Fibroblast of skin of back (primary cell): ENCODE results near the gene STK40.
A peak's percentile ranks its signal among the peaks of the same experiment; 100 is the strongest.

ENCODE experiments used
- DNase-seq: peaks from one replicate; pipeline ENCODE4 v3.0.0-alpha.2; 2013

The STK40 gene

DNA sequence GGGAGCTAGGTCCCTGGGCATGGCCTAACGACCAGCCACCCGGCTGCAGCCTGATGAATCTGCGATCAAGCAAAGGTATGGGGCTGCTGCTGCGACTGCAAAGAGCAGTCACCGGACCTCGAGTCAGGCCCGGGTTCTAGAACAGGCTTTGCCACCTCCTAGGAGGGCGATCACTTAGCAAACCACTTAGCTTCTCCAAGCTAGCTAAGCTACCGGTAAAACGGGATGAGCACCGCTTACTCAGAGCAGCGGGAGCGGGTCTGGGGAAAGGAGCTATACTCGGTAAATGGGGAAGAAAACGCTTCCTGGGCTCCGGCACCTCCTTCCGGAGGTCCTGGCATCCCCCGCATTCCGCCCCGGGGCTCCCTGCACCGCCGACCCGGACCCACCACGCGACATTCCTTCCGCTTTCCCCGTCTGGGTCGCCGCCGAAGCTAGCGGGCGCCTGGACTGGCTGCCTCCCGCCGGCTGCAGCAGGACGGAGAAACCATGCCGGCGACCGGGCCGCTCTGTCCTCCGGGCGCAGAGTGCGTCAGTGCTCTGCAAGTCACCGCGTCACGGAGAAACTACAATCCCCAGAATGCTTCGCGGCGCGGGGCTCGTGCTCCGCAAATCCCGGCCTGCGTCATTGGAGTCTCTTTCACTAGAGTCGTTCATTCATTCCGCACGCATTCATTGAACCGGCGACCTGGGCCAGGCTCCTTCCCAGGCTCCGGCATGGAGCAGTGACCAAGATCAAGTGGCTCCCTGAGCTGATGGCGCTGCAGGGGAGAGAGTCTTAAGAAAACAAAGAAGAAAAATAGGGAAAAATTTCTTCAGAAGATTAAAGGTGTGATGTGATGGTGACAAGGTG is 11.9 kb upstream of the STK40 start, which contains the start of gene LSM10:
Gene LSM10, minus strand, starts transcription at position 531 of the 853 bp plus-strand sequence. CDS start 3,779 bp downstream, outside the sequence.
- peak; percentile 95 for DNase-seq

DNA sequence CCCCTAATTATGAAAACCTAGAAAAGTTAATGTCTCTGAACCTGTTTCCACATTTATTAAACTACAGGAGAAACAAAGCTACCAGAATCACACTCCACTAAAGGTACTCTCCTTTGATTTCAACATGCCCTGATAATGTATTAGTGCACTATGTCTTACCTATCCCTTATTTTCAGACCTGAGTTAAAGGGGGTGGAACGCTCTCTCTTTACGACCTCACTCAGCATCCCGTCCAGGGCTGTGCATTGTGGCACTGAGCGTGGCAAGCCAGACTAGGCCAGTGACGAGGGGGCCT is 11.3 kb upstream of the STK40 start:
- no peak for DNase-seq

DNA sequence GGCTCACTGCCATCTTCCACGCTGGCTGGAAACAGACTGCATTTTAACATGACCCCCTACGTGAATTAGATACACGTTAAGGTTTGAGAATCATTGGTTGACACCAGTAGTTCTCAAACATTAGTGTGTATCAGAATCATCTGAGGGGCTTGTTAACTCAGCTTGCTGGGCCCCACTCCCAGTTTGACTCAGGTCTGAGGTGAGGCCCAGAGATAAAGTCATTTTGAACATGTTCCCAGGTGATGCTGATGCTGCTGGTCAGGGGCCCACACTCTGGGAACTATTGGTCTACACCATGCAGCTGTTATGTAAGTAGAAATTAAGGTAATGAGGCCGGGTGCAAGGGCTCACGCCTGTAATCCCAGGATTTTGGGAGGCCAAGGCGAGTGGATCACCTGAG is 10.6 kb upstream of the STK40 start:
- no peak for DNase-seq

DNA sequence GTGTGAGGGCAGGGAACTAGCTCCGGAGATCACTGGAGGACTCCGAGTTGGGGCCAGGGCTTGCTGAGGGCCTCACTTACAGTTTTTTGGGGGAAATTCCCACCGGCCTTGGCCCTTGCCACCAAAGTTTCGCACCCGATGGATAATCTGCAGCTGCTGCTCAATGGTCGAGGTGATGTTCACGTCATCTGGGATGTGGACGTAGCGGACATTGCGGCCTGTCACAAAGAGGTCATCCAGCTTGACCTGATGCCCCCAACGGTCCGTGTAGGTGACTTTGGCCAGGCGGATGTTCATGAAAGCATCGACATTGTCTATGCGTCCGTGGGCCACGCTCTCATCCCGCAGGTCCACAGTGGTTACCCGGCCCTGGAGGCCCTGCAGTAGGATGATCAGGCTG is 8.0 kb upstream of the STK40 start:
- no peak for DNase-seq

DNA sequence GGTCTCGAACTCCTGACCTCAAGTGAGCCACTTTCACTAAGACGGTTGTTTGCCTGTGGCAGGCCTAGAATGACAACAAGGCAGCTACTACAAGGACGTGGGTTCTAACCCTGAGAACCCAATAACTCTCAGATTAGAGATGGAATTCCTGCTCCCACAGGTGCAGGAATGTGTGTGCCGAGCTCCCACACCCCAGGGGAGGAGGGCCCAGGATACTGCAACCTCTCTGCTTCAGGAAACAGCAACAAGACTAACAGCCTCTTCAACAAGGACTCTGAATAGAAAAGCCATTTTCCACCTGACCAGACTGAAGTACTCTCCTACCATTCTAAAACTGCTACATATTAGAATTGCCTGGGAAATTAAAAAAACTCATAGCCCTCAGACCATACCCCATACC is 7.1 kb upstream of the STK40 start:
- DNase-seq = no peak

DNA sequence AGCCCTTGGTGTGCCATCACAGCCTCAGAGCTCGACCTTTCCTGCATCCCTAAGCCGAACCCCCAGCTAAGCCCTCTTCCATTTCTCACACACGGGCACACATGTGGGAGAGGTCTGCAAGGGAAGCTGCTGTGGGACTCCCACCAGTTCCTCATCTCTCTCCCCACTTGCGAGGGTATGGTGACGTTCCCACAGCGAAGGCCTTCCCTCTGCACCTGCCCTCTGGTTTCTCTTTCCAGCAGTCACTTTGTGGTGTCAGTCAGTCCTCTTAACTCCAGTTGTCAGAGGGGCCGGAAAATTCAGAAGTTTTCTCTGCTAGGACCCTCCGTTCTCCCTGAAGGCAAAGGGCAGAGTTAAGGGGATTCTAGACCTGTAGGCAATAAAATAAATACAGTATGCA is 5.5 kb upstream of the STK40 start:
- DNase-seq = no peak

DNA sequence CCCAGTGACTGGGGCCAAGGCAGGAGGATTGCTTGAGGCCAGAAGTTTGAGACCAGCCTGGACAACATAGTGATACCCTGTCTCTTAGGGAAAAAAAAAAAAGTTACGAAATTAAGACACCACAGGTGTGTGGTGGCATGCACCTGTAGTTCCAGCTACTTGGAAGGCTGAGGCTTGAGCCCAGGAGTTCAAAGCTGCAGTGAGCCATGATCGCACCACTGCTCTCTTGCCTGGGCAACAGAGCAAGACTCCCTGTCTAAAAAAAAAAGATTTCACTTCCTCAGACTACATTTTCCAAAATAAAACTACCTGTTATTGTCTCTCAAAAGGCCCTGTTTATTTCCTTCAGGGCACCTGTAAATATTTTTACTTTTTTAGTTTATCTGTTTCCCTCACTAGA is 4.7 kb upstream of the STK40 start:
- no peak for DNase-seq

DNA sequence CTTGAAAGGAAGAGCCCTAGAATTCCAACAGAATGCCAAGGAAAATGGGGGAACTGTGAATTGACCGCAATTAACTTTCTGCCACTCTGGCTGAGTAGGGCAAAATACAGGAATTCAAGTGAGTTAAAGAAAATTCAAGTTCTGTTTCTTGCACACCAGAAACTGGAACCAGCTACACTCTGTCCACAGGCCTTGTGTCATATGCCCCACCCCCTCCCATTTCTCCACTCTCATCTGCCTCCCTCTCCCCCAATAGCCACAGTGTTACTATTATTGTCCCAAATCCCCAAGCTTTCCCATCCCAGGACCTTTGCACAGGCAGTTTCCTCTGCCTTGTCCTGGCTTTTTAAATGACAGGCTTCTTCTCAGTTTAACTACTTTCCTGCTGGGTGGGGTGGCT is 4.3 kb upstream of the STK40 start:
- no peak for DNase-seq

DNA sequence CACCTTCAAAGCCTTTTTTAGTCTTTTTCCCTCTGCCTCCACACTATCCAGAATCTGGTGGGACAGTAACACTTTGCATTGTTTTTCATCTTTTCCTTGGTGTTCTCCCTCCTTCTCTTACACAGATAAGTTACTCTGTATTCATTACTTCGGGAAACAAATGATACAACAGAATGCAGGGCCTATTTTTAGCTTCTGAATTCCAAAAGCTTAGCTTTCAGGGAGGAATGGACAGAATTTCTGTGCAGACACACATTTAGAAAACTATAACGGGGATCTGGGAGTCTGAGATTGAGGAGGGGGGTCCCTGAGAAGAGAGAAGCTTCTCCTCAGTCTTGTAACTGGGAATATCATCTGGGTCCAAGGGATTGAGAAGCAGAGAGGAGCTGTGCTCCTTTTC is 3.5 kb upstream of the STK40 start:
- no peak for DNase-seq

DNA sequence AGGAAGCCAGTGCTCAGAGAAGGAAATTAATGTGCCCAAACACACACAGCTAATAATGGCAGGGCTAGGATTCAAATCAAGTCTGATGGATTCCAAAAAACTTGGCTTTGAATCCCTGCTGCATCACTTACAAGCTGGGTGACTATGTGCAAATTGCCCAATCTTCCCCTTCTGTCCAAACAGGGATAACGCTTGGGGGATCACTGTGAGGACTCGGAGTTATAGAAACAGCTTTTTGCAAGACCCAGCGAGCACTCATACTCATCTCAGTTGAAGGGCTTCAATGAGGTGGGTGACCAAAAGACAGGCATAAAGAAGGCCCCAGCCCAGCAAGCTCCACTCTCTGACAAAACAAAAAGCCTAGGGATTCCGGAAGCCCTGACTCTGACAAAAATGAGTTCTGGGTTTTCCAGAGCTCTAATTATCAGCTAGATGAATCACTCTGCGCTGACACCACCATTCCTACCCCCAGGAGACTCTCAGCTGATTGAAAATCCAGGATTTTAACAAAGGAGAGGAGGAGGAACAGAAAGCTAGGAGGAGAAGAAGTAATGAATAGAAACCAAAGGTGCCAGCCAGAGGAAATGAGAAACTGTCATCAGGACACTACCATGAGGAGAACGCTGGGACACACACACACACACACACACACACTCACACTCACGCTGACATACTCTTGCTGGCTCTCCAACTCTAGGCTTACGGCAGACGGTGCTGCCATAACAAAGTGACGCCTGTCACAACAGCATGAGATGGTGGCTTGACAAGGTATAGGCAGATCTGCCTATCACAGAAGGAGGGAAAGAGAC is 1.6 kb upstream of the STK40 start:
- peak; percentile 90 for DNase-seq

DNA sequence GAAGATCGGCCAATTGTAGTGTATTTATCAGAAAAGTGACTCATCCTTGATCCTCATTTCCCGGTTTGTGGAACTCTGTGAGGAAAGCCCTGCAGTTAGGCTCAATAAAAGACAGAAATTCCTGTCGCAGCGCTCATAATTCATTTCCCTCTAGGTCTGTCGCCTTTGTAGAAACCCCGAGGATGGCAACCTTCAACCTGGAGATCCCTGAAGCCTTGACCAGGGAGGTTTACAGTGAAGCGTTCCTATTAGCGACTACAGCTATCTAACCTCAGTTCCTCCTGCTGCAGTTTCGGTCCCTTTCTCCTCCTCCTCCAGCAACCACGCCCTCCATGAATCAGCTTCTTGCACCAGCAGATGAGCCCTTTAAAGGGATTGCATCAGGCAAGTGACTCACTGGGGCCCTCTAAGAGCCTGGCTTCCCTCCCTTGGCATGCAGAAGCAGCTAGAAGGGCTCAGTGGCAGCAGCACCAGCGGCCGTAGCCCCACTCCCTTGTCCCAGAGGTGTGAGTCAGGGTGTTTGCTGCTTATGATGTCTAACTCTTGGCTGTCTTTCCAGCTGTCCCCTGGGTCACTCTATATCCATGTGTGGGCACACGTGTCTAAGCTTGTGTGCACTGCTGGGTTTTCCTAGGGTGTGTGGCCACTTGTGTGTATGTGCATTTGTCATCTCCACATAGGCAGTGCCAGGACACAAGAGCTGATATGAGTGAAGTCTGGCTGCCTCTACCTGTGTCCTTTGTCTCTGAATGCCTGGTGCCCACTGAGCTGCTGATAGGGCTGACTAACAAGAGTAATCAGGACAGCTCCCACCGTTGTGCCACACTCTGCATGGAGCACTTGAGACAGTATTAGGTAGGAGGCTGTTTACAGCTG is 779 bp upstream of the STK40 start:
- peak; percentile 100 for DNase-seq

DNA sequence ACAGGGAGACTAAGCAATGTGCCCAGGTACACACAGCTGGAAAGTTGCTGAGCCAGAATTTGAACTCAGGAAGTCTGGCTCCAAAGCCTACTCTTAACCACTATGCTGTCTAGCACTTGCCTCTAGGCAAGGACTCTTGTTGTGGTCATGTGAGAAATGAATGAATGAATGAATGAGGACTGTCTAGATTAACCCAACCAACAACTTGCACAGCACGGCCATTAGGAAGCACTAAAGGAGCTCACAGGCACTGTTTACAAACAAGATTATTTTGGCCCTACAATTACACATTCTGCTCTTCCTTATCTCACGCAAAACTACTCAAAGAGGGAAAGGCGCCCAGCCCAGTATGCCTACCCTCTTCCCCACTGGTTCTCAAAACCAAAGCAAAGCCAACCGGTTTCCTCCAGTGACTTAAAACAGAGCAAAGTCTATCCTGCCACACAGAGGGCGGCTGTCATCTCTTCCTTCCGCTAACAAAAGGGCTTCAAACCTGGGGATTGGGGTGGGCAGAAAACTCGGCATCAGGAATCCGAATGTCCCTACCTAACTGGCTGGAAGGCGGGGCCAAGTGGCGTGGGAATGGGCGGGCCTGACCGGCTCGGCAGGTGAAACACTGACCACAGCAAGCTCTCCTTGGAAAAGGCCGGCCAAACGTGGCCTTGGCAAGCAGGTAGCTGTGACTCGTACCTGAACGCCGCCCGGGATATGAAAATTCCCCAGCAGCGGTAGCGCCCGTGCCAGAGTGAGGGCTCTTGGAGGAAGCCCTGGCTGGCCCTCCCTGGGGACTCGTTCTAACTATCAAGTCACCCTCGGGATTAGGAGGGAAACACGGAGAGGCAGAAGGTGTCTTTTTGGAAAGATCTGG is 948 bp downstream of the STK40 start:
- peak; percentile 37 for DNase-seq

DNA sequence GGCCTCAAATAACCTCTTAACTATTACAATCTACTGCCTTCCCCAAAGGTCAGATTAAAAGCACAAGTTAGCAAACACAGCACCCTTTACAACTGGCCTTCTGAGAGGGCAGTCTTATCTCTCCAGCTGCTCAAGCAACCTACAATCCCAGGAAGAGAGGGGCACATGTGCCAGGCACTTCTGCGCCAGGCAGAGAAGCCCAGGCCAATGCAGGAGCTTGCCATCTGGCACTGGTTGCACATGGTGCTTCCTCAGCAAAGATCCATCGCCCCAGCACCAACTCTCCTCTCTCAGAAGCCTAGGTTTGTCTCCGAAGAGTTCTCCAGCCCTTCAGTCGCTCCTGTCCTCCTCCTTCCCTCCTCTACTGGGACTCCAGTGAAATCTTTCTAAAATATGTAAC is 2.5 kb downstream of the STK40 start:
- DNase-seq = no peak

DNA sequence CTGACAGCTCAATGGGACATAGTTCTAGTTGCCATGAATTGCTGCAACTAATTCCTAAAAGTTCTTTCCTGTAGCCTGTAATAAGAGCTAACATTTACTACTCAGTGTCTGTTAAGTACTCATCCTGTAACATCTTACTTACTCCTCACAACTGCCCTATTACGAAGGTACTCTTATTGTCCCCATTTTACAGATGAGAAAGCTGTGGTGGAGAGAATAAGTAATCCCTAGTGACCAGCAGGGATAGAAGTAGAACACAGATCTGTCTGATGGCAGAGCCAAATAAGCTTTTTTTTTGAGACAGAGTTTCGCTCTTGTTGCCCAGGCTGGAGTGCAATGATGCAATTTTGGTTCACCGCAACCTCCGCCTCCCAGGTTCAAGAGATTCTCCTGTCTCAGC is 3.1 kb downstream of the STK40 start:
- no peak for DNase-seq

DNA sequence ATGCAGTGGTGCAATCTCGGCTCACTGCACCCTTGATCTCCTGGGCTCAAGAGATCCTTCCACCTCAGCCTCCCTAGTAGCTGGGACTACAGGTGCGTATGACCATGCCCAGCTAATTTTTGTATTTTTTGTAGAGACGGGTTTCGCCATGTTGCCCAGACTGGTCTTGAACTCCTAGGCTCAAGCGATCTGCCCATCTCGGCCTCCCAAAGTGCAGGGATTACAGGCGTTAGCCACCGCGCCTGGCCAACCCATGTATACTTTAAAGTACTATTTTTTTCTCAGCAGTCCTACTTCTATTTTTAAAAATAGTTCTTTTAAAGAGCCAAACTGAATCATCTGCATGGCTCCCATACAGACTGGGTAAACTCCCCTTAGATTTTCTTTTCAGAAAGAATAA is 3.5 kb downstream of the STK40 start:
- DNase-seq = no peak

DNA sequence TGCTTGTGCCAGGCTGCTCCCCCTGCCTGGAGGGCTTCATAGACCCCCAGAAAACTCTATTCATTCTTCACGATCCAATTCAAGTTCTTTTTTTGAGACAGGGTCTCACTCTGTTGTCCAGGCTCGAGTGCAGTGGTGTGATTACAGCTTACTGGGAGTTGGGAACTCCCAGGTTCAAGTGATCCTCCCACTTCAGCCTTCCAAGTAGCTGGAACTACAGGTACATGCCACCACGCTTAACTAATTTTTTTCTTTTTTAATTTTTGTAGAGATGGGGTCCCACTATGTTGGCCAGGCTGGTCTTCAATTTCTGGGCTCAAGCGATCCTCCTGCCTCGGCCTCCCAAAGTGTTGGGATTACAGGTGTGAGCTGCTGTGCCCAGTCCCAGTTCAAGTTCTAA is 4.3 kb downstream of the STK40 start:
- no peak for DNase-seq

DNA sequence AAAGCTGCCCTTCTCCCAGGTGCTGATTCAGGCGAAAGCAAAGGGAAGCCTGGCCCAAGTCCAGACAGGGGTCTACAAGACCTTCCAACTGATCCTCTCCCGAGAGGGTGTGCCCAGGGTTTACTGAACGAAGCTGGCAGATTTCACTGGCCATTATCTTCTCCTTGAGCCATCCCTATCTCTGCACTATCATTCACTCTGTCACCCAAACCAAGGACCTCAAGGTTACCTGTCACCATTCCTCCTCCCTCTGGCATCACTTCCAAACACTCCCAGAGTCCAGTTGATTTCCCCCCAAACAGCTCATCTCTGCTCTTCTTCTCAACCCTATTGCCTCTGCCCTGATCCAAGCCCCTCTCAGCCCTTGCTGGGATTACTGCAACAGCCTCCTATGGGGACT is 4.9 kb downstream of the STK40 start:
- DNase-seq = no peak

DNA sequence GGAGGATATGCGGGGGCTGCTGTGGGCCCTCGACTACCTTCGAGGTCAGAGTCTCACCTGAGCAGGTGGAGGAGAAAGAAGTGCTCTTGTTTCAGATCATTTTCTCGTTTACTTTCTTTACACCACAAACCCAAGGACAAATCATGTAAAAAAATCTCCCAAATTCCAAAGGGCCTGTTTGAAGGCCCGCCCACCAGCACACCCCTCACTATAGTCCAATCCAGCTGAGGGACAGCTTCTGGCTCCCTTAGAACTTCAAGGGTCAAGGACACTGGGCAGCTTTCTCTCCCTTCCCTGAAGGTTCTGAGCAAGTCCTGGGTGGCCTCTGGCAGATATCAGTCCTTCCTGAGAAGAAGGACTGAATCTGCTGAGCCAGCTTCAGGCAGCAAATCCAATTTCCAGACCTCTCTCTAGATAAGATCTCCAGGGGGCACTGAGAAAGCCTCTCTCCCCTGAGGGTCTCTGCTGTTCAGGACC is 5.5 kb downstream of the STK40 start:
- DNase-seq = no peak

DNA sequence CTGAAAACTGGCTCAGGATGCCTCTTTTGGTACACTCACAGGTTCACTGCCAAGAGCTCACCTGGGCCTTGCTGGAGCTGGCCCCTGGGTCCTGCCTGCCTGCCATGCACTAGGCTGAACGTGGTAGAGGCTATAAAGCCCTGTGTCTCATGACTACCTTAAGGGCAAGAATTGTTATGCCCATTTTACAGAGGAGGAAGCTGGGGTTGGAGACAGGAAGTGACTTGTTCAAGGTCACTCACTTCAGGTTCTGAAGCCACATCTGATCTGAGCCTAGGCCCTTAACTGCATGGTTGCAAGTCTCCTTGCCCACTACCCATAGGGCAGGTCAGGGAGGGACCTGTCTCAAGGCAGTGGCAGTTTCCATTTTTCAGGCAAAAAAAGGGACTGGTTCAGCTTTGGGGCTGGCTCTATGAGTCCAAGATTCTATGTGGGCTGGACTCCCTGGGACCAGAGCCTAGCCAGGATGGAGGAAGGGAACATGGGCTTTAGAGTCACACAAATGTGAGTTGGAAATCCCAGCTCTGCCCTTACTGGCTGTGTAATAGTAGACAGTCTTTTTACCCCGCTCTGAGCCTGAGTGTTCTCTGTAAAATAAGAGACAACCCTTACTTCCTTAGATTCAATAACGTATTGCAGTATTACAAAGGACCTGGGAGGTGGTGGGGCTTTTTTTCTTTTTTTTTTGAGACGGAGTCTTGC is 7.8 kb downstream of the STK40 start:
- no peak for DNase-seq

DNA sequence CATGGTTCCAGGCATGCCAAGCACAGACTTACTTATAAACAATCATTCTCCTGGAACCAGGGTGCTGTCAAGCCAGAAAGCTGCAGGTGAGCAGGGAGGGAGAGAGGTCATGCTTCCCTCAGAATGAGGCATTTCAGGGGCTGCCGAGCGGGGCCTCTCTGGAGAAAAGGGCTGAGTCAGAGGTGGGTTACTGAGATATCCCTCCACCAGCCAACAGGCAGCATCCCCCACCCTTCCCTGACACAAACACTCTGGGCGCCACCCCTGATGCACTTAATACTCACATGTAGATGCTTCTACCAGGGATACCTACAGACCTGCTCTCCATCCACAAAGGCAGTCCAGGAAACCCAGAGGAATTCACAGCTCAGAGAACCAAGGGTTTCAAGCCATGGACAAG is 13.1 kb downstream of the STK40 start:
- DNase-seq = no peak
